NCI-H1048 (cell line): Measurements from ENCODE around the gene NHLH2.

Experiments
- DNase-seq: peaks from one replicate; lab custom pipeline; 2025; lab: John Stamatoyannopoulos, UW

The NHLH2 gene

DNA sequence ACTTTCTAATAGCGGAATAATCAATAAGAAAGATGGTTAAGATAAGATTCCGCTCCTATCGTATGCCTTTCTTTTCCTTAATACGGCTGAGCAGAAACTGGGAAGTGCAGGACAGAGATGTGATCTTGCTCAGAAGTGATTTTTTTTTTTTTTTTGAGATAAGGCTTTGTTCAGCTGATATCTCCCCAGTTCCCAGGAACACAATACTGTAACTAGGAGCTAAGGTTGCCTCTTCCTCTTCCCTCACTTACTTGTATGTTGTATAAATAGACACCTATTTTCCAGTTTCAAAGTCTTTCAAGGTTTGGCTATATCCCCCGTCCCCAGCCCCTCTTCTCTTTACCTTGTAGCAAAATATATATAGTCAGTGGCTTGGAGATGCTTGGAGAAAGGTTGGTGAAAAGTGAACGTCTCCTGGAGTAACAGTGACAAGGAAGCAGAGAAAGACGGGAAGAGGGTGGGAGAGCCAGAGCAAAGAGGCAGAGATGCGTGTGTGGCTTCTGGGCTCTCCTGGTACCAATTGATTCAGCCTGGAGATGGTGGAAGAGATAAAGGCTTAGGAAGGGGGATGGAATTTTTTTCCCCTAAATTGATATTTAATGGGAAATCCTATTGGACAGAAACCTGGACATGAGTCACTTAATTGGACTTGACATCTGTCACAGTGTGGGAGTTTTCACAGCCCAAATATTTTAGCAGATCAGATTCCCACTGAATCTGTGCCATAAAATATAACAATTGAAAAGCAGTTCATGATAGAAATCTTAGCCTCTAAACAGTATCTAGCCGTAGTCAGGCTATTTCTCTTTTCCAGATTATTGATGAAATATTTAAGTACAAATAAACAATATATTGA, at the start of gene NHLH2:
NHLH2 (minus strand) TSS at position 522 of the 856 bp plus-strand sequence. CDS start 2,754 bp downstream, outside the sequence.
- no peak for DNase-seq

DNA sequence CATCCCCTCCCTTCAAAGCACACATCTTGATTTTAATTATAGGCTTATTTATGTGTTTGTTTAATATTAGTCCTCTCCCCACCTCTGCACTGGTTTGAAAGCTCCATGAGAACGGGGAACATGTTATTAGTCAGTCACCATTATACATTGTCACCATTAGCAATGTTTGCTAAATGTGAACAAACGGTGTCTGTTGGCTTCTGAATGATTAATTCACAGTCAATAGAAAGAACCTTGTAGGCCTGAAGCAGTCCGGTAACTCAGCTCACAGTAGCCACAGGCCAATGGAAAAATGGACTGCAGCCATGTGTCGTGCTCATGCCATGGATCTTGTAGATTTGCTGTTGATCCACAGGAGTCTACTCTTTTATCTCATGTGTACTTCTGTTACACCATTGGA, 49.7 kb upstream of the NHLH2 start:
- DNase-seq: no peak

GRCh38 chr1:115888976-115889375, 48.0 kb upstream of the NHLH2 start:
- no peak for DNase-seq

DNA sequence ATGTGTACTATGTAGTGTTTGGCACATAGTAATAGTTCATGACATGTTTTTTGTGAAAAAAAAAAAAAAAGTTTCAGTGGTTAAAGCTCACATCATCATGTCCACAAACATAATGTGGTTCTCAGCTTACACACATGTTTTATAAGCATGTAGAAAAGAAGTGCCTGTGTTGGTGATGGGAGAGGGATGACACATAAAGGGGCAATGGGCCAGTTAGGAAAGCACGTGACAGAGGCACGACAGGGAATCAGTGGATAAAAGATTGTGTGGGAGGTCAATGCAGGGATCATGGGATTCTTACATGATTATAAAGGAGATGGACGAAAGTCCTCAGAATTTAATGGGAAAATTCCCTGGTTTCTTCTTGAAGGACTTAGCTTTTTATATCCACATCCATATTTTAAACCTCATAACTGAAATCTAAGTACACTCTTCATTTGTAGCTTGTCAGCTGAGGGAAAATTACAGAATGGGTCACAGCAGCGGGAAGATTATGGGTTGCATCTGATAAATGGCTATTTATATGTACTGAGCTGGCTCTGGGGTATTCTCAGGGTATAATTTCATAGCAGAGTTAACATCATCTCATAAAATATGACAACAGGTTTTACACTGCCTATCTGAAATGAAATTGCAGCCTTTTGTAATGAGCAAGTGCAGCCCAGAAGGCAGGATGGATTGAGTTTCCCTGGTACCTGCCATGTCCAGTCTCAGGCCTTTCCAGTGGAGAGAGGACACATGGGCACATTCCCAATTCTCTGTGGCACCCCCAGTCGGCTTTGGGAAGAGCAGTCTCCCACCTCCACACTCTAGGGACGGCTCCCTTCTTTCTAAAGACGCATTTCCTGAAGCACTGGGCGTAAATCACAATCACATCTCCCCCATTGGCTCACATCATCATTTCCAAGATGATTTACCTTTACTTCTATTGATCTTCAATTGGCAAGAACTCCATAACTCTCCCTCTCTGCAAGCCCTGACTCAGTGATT, 42.3 kb upstream of the NHLH2 start:
- no peak for DNase-seq

DNA sequence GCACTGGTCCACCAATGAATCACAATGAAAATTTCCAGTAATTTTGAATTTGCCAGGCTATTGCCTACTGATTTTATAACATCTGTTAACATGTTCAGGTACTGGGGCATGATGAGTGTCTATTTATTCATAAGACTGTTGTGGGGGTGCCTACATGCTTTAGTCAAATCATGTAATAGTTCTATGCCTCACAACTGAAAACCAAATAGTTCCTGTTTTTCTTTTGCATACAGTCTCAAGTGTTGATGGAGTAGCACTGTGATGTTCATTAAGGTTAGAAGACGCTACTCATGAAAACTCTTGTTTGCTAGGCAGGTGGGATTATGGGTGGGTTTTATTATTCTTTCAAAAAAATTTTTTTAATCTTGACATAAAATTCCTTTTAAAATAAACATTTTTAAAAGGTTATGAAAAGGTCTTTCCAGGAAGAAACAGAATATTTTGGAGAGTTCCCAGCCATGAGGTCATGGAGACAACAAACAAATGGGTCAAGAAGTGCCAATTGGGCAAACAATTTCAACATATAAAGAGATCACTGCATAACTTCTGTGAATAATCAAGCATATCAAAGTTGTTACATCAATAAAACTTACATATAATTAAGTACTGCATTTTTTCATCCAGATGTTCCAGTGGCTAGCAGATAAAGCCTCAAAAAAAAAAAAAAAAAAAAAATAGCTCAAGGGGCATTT, 40.2 kb upstream of the NHLH2 start:
- DNase-seq: no peak

GRCh38 chr1:115879977-115880376, 39.1 kb upstream of the NHLH2 start:
- DNase-seq: no peak

- no peak for DNase-seq
Observed at GRCh38 chr1:115877511-115877910, 36.6 kb upstream of the NHLH2 start.

DNA sequence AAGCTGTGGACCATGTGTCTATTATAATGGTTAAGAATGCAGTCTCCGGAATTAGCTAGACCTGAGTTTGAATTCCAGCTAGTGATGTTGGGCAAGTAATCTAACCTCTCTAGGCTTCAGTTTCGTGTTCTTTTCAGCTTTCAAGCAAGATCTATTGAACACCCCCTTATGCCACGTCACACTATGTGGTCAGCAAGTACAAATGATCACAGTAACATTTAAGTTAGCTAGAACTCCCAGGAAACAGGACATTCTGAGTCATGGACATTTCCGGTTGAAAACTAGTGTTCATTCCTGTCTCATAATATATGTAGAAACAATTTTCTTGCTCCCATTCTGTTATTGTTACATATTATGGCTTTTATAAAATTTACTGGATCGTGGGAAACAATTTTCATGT, 34.0 kb upstream of the NHLH2 start:
- no peak for DNase-seq

GRCh38 chr1:115874497-115874896, 33.6 kb upstream of the NHLH2 start:
- DNase-seq: no peak

DNA sequence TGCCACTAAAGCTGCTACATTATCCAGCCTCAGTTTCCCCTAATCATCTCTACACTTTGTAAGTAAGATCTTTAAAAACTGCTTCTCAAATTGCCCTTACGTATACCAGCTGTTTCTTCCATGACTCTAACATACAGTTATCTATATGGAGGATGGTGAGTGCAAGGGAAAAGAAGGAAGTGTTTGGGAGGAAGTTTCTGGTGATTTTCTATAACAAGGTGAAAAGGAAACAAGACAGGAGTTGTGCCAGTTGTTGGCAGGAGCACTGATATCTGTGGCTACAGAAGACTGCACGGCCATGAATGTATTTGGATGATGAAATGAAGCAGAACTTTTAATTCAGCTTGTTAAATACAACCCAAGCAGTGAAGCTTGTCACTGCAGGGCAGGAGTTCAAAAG, 32.3 kb upstream of the NHLH2 start:
- no peak for DNase-seq

GRCh38 chr1:115869064-115869463, 28.1 kb upstream of the NHLH2 start:
- no peak for DNase-seq

DNA sequence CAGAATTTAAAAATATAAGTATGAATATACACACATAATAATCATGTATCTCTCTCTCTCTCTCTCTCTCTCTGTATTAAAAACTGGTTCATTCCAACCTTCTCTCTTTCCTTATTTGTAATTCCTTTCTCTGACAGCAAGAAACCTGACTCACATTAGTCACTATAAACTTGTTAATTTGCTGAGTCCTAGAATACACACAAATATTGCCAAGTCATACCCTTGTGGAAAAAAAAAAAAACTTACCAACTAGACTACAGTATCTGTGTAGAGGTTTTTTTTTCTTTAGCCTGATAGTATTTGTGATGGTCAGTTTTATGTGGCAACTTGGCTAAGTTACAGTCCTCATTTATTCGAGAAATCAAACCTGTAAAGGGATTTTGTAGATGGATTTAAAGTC, 26.3 kb upstream of the NHLH2 start:
- no peak for DNase-seq

DNA sequence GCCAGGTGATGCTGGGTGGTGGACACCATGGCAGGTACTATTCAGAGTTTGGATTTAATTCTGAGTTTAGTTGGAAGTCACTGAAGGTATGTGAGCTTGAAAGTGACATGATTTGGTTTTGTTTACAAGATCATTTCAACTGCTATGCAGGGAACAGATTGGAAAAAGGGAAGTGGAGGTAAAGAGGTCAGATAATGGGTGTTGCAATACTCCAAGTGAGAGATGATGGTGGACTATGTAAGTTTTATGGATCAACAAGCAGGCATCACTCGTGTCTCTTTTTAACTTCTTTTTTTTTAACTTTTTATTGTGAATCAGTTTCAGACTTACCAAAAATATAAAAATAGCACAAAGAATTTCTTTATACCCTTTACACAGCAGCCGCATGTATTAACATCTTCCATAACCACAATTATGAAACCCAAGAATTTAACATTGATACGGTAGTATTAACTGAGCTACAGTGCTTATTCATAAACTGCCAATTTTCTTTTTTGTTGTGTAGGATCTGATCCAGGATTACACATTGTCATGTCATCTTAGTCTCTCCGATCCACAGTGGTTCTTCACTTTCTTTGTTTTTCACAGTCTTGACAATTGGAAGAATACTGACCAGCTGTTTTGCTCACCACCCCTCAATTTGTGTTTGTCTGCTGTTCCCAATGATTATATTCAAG, 24.9 kb upstream of the NHLH2 start:
- no peak for DNase-seq

DNA sequence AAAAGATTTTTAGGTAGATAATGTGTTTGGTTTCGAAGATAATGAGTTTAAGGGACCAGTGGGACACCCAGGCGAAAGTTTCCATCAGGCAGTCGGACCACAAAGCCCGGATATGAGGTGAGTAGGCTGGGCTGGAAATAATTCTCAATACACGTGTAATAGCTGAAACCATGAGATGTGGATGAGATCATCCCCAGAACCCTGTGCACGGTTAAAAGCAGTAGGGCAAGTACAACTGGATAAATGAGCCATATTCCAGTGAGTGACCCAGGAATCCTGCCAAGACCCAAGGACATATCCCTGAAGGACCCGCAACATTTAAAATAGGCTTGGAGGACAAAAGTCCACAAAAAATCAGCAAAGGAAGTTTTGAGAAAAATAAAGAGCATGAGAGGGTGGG, 21.5 kb upstream of the NHLH2 start:
- DNase-seq: no peak

GRCh38 chr1:115854005-115854404, 13.1 kb upstream of the NHLH2 start:
- DNase-seq: no peak

GRCh38 chr1:115850937-115851336, 10.0 kb upstream of the NHLH2 start:
- DNase-seq: no peak

- DNase-seq: no peak
Observed at GRCh38 chr1:115847787-115848186, 6.9 kb upstream of the NHLH2 start.

DNA sequence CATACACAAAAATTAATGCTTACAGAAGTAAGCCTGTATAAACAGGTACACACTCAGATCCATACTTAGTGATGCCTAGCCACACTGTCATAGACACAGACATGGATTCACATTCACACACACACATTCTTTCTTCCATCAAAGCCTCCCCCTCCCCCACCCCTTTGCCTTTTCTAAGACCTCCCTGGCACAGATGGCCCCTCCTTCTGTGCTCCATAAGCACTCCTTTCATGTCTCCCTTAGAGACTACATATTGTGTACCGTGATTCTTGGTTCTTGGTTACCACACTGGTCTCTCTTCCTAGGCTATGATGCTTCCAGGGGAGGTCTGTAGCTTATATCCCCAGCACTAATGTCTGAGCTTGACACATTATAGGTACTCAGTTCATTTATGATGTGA, 2.0 kb upstream of the NHLH2 start:
- DNase-seq: no peak

DNA sequence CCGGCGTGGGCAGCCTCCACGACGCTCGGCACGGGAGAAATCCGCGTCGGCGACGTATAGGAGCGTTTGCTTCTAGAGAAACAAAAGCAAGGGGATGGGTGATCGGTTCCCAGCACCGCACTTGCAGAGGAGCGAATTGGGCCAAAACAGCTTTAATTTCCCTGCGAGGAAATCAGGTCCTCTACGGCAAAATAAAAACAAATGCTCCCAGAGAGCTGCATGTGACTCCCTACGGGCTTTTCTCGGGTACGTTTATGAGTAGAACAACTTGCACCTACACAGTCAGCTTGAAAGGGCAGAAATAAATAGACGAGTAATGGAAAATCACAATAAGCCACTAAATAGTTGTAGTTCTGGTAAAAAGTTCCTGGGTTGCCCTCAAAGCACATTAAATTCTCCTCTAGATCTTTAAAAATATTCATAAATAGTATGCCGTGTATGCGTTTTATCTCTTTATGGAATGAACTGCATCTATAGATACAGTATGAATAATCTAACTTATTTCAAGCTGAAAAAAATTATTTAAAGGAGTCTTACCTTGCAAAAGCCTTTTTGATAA, 1.2 kb downstream of the NHLH2 start:
- no peak for DNase-seq

- DNase-seq: no peak
Observed at GRCh38 chr1:115839029-115839678, 1.8 kb downstream of the NHLH2 start.
